ENCODE measurements around the gene LAMB3.

The LAMB3 gene

DNA sequence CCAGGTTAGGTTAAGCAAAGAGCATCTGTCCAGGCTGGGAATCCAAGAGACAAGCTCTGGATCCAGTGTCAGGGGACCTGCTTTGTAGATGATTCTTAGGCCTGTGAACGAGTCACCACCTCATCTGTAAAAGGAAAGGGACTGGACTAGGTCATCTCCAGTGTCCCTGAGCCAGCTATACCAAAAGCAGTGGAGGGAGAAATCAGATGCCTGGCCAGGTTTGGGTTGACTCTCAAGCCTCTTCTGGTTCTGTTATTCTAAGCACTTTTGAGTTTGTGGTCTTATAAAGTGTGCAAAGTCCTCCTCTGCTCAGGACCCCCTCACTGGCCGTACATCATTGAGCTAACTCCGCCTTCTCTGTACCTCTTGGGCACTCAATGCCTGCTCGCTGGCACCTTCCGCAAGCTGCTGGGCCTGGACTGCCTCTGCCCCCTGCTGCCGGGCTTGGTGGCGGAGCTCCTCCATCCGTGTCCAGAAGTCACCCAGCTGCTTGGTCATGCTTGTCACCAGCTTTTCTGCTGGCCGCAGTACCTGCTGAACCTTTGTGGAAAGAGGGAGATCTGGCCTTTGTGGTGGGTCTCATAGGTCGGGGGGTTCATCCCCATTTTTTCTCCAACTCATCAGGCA lies 35.1 kb downstream of the LAMB3 start:
- no peak for DNase-seq

DNA sequence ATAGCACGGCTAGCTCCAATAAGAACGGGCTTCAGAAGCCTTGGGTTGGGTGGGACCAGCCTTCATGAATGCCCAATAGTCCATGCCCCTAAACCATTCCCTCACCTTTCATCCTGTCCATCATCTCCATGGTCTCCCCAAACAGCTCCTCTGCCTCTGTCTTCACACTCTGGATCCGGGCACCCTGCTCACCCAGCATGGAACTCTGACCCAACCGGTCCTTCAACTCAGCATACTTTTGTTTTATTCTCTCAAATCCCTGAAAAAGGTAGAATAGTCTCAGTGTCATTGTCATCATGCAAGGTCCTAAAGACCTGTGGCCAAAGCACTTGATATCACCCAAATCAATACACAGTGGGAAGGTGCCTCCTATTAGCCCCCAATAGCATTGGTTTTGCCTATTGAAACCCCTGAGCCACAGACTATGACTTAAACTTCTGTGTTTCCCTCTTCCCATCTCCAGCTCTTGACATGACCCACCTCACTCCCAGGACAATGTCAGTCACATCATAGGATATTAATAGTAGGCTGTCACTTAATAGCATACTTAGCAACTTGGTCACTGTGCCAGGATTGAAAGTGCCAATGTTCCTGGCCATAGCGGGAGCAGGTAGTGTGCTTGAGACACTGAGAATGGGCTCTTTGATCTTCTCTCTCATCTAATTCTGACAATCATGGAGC lies 35.7 kb downstream of the LAMB3 start:
- DNase-seq, result no peak

DNA sequence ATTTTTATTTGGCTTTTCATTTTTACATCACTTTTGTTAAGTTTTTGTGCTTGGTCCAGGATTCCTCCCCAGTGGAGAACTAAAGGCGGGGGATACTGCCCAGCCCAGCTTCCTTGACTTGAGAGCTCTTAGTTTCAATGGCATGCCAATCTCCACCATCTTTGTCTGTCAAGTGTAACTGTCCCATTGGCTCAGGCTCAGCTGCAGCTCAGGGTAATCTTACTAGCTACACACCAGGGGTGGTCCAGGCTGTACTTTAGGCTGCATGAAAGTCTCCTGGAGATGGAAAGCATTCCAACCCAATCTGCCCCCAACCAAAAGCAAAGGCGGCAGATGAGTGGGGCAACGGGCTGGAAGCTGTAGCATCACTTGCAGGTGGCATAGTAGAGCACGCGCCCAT lies 37.3 kb downstream of the LAMB3 start:
- DNase-seq, result no peak

DNA sequence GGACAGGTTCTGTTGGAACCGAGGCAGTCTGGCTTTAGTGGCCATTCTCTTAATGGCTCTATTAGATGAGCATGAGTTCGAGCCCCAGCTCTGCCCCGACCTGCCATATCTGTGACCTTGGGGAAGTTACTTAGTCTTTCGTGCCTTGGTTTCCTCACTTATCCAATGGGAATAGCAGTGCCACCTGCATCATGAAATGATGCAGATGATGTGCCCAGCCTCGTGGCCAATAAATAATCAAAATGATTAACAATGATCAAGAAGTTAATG lies 38.1 kb downstream of the LAMB3 start:
- no peak for DNase-seq

DNA sequence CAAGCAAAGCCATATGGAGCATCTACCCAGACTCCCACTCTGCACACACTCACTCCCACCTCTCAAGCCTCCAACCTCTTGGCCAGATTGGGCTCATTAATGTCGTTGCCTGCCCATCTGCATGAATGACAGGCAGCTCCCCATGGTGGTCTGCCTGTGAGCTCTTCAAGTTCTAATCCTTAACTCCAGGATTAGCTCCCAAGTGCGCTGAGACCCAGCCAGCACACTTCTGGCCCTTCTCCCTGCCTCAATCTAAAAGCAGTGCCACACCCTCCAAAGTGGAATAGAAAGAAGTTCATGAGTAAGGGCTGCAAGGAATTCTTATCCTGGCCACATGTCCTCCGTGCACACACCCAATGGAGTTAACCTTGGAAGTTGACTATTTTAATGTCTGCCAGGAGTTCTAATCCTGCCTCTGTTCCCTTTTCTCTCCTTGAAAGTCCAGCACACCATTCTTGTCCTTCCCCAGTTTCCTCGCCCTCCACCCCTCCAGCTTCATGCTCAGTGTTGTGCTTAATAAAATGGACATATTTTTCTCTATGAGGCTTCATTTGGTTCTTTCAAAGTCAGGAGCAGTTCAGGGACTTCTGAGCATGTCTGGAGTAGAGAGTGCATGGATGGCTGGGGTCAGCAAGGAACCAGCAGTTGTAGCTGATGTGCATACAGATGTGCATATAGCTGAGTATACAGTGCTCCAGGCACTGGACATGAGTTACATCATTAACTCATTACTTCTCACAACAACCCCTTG lies 38.6 kb downstream of the LAMB3 start:
- DNase-seq, result no peak

DNA sequence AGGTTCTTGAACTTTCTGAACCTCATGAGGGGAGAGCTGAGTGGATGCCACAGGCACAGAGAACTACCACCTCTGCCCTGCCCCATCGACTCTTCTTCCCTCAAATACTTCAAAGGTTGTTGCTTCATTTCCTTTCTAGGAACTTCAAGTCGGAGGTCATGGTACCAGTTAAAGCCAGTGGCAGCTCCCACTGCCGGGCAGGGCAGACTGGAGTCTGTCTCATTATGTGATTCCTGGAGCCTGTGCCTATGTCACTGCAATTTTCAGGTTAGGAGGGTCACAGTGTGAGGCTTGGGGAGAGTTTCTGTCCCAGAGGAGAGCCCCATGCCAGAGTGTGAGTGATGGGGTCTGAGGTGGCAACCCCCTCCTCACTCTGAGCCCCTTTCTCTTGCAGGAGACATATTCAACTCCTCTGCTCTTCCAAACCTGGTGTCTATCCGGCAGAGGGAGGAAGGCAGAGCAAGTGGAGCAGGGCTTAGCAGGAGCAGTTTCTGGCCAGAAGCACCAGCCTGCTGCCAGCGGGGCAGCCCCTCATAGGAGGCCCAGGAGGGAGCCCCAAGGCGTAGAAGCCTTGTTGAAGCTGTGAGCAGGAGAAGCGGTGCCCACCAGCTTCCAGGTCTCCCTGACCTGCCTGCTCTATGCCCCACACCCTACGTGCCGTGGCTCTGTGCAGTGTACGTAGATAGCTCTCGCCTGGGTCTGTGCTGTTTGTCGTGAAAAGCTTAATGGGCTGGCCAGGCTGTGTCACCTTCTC lies 39.4 kb downstream of the LAMB3 start:
- peak; percentile 13 for DNase-seq

DNA sequence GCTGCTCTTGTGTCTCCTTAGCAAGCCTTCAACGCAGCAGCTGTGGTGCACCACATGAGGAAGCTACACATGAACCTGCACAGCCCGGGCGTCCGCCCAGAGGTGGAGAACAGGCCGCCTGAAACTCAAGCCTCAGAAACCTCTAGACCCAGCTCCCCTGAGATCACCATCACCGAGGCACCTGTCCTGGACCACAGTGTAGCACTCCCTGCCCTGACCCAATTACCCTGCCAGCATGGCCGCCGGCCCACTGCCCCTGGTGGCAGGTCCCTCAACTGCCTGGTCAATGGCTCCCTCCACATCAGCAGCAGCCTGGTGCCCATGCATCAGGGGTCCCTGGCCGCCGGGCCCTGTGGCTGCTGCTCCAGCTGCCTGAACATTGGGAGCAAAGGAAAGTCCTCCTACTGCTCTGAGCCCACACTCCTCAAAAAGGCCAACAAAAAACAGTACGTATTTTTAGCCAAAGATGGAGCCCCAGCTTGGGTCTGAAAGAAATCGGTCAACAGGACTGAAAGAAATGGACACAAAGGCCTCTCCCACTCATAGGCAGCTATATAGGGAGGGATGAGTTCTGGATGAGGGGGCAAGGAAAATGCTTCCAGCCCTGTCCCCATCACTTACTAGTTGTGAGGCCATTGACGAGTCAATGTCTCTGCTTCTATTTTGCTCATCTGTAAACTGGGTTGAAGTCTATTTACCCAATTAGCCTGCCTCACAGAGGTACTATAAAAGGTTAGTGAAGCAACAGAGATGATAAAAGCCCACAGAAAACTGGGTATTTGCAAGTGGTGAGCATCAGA lies 40.3 kb downstream of the LAMB3 start:
- DNase-seq, result peak; percentile 12

DNA sequence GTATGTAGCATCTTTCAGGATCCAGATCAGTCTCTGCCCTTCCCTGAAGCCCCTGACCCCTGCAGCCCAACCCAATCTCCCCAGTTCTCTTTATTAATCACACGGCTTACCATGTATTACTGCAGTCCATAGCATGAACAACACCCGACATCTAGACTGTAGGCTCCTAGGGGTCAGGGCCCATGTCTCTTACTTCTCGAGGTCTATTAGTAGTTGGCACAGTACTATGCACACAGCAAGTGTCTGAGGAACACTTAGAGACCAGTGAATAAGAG lies 41.7 kb downstream of the LAMB3 start:
- DNase-seq, result no peak

DNA sequence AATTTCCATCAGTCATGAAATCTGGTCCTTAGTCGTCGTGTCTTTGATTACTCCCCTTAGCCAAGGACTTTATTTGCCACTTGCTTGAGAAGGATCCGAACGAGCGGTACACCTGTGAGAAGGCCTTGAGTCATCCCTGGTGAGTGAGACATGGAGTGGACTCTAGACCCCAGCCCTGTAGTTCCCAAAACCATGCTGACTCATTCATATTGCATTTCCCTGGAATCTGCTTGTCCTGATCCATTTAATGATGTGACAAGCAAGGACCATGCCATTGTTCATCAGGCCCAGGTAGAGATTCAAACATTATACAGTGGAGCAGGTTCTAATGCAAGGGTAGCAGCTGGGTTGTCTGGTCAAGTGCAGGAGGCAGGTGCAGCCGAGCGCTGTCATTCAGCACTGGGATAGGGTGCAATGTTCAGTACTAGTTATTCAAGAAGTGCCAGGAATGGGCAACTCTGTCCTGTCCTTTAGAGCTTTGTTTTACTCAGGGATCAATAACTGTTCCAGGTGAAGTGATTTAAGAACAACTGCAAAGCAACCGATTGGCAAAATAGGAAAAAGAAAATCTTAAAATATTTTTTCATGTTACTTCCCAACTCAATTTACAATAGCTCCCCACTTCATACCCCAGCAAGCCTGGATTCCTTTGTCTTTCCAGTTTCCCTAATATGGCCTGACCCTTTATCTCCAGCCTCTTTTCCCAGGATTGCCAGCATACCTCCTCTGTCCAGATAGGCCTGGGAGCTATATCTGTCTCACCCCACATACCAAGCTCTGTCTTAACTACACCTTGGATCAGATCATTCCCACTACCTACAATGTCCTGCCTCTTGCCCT lies 42.2 kb downstream of the LAMB3 start:
- DNase-seq, result no peak

DNA sequence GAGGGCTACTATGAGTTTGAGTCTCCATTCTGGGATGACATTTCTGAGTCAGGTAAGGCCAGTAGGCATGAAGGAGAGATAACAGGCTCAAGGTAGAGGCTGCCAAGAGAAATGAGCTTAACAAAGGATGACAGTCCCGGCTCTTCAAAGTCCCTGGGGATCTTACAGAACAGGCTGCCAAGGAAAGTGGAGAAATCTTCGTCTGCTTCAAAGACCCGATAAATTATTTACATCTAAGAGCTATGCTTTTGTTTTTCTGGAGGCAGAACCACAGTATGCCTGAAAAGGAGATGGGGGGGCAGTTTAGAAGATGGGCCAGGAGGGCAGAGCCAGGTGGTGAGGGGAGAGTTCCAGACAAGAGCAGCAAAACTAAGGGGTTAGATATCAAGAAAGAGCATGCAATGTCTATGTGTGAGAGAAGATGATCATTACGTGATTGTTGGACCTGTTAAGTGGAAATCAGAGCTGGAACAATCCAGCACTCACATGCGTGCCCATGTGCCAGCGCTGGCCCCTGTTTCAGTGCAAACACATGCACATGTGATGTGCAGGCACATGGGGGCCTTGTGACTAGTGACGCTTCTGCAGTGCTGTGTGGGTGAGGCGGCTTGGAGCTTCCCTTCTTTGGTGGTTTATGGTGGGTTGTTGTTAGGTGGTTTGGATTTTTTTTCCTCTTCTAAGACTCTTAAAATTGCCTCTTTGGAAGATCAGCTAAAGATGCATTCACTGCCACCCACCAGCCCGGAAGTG lies 43.0 kb downstream of the LAMB3 start:
- no peak for DNase-seq

DNA sequence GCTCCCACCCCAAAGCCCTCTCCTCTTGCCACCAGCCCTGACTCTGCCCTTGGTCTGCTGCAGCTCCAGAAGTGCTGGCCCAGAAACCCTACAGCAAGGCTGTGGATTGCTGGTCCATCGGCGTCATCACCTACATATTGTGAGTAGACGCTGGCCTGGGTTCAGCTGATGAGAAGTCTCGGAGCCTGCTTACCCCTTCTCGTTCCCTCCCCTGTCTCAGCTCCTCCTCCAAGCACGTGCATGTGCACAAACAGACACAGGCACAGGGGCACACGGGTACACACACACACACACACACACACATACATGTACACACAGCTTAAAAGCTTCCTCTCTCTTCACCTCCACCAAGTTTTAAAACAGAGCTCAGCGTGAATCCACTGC lies 44.4 kb downstream of the LAMB3 start:
- DNase-seq, result no peak

DNA sequence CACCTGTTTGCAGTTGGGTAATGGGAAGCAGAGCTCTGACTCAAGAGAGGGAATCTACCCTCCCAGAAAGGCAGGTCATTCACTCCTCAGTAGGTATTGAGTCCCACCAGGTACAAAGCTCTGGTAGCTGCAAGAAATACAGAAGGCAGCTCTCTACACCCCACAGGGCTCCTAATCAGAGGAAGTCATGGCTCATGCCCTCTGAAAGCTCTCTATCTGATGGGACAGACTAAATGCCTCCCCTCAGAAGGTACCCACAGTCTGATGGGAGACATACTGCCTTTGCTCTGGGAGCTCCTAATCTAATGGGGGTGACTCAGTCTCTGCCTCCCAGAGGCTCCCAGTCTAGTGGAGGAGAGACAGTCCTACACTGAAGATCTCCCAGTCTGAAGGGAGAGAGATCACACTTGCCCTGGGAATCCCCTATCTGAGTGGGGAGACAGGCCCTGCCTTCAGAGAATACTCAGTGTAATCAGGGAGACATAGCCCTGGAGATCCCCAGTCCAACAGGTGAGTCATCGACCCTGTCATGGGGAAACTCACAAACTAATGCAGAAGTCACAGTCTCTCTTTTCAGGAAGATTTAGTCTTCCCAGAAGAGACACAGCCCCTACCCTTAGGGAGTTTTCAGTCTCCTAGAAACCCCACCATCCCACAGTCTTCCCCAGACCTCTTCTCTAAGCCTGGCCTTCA lies 45.0 kb downstream of the LAMB3 start:
- peak; percentile 59 for DNase-seq

DNA sequence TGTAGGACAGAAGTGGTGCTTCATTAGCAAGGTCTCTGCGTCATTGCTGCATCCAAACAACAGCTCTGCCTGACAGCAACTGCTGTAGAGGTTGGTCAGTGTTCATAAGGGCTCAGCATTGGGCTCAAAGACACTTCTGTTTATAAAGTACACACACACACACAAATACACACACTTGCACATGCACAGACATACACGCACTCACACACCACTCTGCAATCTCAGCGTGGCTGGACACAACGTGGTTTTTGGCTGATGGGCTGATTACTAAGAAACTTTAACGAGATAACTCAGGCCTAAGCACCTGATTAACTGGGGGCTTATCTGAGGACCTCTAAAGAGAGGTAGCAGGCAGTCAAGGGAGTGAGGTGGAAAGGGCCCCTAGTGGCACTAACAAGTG lies 48.3 kb downstream of the LAMB3 start:
- DNase-seq, result no peak

DNA sequence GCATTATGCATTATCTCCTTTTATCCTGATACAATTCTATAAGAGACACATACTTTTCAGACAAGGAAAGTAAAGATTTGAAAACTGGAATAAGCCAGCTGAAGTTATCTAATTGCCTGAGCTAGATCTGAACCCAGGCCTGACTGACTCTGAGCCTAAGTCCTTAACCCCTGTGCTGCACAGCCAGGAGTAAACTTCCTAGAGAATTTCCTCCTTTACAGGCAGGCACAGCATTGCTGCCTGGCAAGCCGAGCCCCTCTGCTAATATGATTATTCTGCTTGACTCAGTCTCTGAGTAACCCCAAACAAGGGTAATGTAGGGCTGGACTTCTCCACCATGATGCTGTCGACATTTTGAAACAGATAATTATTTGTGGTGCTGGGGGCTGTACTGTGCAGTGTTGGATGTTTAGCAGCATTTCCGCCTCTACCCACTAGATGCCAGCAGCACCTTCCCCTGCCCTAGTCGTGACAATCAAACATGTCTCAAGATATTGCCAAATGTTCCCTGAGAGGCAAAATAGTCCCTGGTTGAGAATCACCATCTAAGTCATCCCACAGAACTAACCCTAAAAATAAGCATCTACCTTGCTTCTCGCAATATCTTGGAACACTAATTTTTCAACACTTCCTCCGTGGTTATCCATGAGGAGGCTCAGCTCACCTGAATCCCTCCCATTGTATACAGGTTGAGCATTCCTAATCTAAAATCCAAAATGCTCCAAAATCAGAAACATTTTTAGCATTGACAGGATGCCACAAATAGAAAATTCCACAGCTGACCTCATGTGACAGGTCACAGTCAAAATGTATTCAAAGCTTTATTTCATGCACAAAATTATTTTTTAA lies 50.2 kb downstream of the LAMB3 start:
- DNase-seq, result peak; percentile 56

DNA sequence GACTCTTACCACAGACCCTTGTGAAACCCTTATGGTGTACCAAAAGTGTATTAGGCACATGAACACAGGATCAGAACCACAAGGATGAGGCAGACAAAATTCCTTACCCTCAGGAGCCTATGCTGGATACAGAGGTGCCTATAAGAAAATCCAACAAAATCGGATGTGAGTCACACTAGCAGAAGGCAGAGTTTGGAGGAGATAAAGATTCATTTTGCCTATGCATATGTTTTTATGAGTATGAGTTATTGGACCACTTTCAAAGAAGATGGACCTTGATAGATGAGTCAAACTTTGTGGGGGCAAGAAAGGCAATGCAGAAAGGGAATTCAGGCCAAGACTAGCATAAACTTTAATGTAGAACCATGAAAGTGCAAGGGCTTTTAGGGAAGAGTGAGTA lies 51.7 kb downstream of the LAMB3 start:
- no peak for DNase-seq

DNA sequence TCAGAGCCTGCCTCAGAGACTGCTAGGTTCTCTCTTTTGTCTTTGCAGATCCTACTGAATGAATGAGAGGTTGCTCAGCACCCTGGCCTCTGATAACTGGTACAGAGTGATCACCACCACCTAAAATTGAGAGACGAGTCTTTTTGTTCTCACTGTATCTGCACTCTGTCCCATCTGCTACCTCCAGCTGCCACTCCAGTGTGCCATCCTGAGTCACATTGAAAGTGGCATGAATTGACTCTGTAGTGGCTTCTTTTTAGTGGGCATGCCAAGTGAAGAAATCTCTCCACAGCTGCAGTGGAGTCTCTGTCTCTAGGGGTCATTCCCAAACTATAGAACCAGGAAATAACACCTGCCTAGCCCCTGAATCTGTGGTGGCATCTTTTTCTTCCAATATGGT lies 54.0 kb downstream of the LAMB3 start:
- peak; percentile 54 for DNase-seq

DNA sequence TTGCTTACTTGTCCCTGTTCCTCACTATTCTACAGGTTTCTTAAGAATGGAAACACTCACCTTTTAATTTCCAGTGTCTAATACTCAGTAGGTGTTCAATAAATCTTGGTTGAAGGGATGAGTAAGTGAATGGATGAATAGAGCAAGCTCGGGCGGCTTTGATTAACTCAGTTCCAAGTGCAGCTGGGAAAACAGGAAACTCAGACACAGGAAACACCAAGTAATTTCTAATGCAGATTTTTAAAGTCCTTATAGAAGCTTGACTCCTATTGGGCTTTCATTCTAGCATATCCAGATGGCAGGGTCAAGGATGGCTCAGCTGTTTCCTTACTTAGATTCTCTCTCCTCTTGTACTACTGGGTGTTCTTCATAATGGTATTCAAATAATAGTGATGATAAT lies 54.7 kb downstream of the LAMB3 start:
- no peak for DNase-seq

DNA sequence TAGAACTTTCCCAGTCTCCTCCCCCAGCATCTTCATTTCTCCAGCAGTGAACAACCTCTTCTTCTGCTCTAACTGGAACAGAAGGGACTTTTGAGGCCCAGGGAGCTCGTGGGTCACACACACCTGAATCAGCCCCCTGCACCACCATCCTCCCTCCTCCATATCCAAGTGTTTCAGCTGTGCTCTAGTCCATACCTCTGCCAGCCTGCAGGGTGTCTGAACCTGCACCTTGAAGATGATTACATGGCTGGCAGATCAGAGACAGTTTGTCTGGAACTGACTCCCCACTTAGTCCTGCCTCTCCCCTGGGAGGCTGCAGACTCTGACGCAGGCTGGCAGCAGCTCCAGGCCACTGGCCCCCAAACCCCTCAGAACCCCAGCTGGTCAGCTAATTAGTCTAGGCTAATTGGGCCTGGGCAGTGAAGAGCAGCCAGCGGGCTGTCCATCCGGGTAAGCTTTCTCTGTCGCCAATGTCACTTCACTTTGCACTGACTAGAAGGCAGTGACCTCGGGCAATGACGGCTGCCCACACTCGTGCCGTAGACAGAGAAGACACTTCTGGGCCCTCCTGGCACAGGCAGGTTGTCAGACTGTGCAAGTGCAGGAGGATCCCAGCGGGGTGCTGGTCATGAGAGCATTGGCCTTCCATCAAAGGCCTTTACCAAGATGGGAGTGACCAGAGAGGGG lies 56.5 kb downstream of the LAMB3 start:
- no peak for DNase-seq

DNA sequence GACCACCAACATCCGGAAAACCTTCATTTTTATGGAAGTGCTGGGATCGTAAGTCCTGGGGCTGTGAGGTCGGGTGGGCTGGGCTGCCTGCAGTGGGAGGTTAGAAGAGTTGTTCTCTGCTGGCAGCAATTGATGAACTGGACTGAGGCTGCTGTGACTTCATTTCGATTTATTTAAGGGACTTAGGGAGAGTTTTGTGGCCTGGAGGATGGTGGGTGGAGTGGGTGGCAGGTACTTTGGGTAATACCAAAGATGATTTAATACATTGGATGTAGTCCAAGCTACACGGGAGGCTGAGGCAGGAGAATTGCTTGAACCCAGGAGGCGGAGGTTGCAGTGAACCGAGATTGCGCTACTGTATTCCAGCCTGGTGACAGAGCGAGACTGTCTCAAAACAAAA lies 57.2 kb downstream of the LAMB3 start:
- no peak for DNase-seq
